CD4-positive, CD25-positive, alpha-beta regulatory T cell (primary cell): ENCODE measurements around the gene TUG1. TPM values are rescaled to one million over a fixed set of nuclear protein-coding genes. Genes with fewer than 3 reads are reported as not detected.

Experiments
- ATAC-seq, 2 donors: fragments of 150-1000 bp; cut with Tn5 transposase; one replicate each; pipeline ENCODE4 v1.10.0; 2021; ENCODE audit warnings: low read depth in 2 of 2, moderate number of reproducible peaks in 2 of 2, moderate library complexity in 1 of 2
- DNase-seq, 3 donors: peaks; one replicate each; pipeline versions ENCODE4 v3.0.0 to v3.0.0-alpha.2; 2012 to 2022; ENCODE audit warnings: mixed read lengths in 1 of 3
- H3K27ac ChIP-seq: one replicate; pipeline ENCODE4 v1.7.0; 2013; ENCODE audit warnings: mild to moderate bottlenecking, low read length; ENCODE audit not compliant: insufficient read depth, poor library complexity, severe bottlenecking
- H3K27me3 ChIP-seq: one replicate; pipeline ENCODE4 v1.7.0; 2013; ENCODE audit warnings: low read length; ENCODE audit not compliant: control insufficient read depth, insufficient read depth
- H3K36me3 ChIP-seq: one replicate; pipeline ENCODE4 v1.7.0; 2013; ENCODE audit warnings: mild to moderate bottlenecking, low read length, moderate library complexity; ENCODE audit not compliant: control insufficient read depth, insufficient read depth
- H3K4me1 ChIP-seq: 2 replicates; pipeline ENCODE4 v1.7.0; 2013; ENCODE audit warnings: mild to moderate bottlenecking, low read length; ENCODE audit not compliant: insufficient read depth, control insufficient read depth, poor library complexity, severe bottlenecking
- H3K4me3 ChIP-seq: one replicate; pipeline ENCODE4 v1.7.0; 2013; ENCODE audit warnings: low read depth, mild to moderate bottlenecking, low read length, moderate library complexity
- H3K9me3 ChIP-seq, 2 experiments: 1 replicate in 1 of 2; 2 replicates in 1 of 2; pipeline ENCODE4 v1.7.0; 2013; ENCODE audit warnings: low read length in 2 of 2, mild to moderate bottlenecking in 1 of 2, moderate library complexity in 1 of 2; ENCODE audit not compliant: control insufficient read depth in 2 of 2
- H3K27ac Mint-ChIP-seq, 3 donors: one replicate each; pipeline ENCODE4 v1.8.0; 2020 to 2022; ENCODE audit warnings: mild to moderate bottlenecking in 3 of 3, mixed read lengths in 3 of 3, moderate library complexity in 2 of 3
- H3K27me3 Mint-ChIP-seq: one replicate; pipeline ENCODE4 v1.8.0; 2022; ENCODE audit warnings: mild to moderate bottlenecking, mixed read lengths
- H3K36me3 Mint-ChIP-seq: one replicate; pipeline ENCODE4 v1.8.0; 2020; ENCODE audit warnings: mixed read lengths
- H3K4me1 Mint-ChIP-seq, 4 donors: one replicate each; pipeline ENCODE4 v1.8.0; 2020 to 2022; ENCODE audit warnings: mixed read lengths in 4 of 4, mild to moderate bottlenecking in 1 of 4
- H3K4me3 Mint-ChIP-seq, 4 donors: one replicate each; pipeline ENCODE4 v1.8.0; 2020 to 2022; ENCODE audit warnings: mild to moderate bottlenecking in 4 of 4, mixed read lengths in 4 of 4, moderate library complexity in 3 of 4
- H3K9me3 Mint-ChIP-seq, 7 donors: one replicate each; pipeline ENCODE4 v1.8.0; 2020 to 2022; ENCODE audit warnings: mixed read lengths in 7 of 7, mild to moderate bottlenecking in 3 of 7, moderate library complexity in 2 of 7
- polyA plus RNA-seq, 4 donors: library from polyadenylated mRNA; unstranded; fragments of 300-500 nt; fragmentation: Illumina TruSeq; gene quantifications; one replicate each; pipeline ENCODE4 v1.2.3, GENCODE V29; 2021
- total RNA-seq: library from RNA; stranded (reverse); gene quantifications from one replicate; pipeline ENCODE4 v1.2.3, GENCODE V29; 2022

The TUG1 gene
- total and polyA plus RNA-seq, 5 donors from 2014 or later, result 18.2 to 90.9 (median 21.9) TPM

- H3K27ac Mint-ChIP-seq, result no peak overlapping the region
- H3K36me3 Mint-ChIP-seq, result no peaks in the 10 kb centered on the region
- no peak overlapping the region for H3K27ac ChIP-seq
Measured at GRCh38 chr22:31019191-31019930, 50.3 kb downstream of the TUG1 start.

GRCh38 chr22:31020334-31020733 is 51.3 kb downstream of the TUG1 start:
- Histone ChIP-seq H3K9me3 (no peaks in the 10 kb centered on the region), H3K4me1 (no peaks in the 10 kb centered on the region), H3K36me3 (no peaks in the 10 kb centered on the region), H3K4me3 (no peak overlapping the region), H3K27ac (no peak overlapping the region), H3K27me3 (no peaks in the 10 kb centered on the region)
- H3K4me3 Mint-ChIP-seq, result no peak overlapping the region
- no peaks in the 10 kb centered on the region for H3K4me1 Mint-ChIP-seq
- ATAC-seq (no peak), DNase-seq (no peak)
- peaks cover 0 to 1% (median 0%) of the 10 kb centered on the region in 7 donors for H3K9me3 Mint-ChIP-seq
- H3K27ac Mint-ChIP-seq, result peak overlapping the region in 1 of 3 donors; percentile 58
- H3K36me3 Mint-ChIP-seq, result no peaks in the 10 kb centered on the region
- peaks cover 6% of the 10 kb centered on the region for H3K27me3 Mint-ChIP-seq

More at GRCh38 chr22:31019191-31019930, 50.3 kb downstream of the TUG1 start:
- DNase-seq (no peak), ATAC-seq (no peak)
- Histone ChIP-seq H3K4me3 (no peak overlapping the region), H3K9me3 (no peaks in the 10 kb centered on the region), H3K36me3 (no peaks in the 10 kb centered on the region), H3K4me1 (no peaks in the 10 kb centered on the region), H3K27me3 (no peaks in the 10 kb centered on the region)
- Mint-ChIP-seq H3K4me3 (no peak overlapping the region), H3K4me1 (no peaks in the 10 kb centered on the region), H3K27me3 (peaks cover 5% of the 10 kb centered on the region), H3K9me3 (peaks cover 0 to 1% (median 0%) of the 10 kb centered on the region in 7 donors)

- H3K4me3 ChIP-seq, result no peak overlapping the region
- Mint-ChIP-seq H3K9me3 (no peaks in the 10 kb centered on the region), H3K27me3 (peaks cover 5% of the 10 kb centered on the region), H3K36me3 (no peaks in the 10 kb centered on the region), H3K4me1 (no peaks in the 10 kb centered on the region), H3K27ac (no peak overlapping the region), H3K4me3 (no peak overlapping the region)
- H3K9me3 ChIP-seq, result no peaks in the 10 kb centered on the region
- DNase-seq (no peak), ATAC-seq (no peak)
- no peaks in the 10 kb centered on the region for H3K36me3 ChIP-seq
- no peaks in the 10 kb centered on the region for H3K4me1 ChIP-seq
- H3K27me3 ChIP-seq, result no peaks in the 10 kb centered on the region
- H3K27ac ChIP-seq, result no peak overlapping the region
Measured at GRCh38 chr22:31022516-31022915, 53.5 kb downstream of the TUG1 start.

Other genes starting within 250 kb of the TUG1 start
- 39.0 TPM for gene MORC2, start 491 bp upstream of the TUG1 start, total RNA-seq
- gene MORC2, start 491 bp upstream of the TUG1 start, polyA plus RNA-seq, result 10 to 100 TPM in 3 of 4 donors, 1 to 10 TPM in 1; 7.6 to 21.2 (median 16.4) TPM
- gene SMTN, start 112.1 kb downstream of the TUG1 start, total RNA-seq, result 6.5 TPM
- under 1 TPM in 3 of 4 donors, not detected in 1; 0.33 to 0.78 (median 0.47) TPM for gene SMTN, start 112.1 kb downstream of the TUG1 start, polyA plus RNA-seq
- gene SELENOM, start 138.3 kb downstream of the TUG1 start, total RNA-seq, result 30.6 TPM
- gene SELENOM, start 138.3 kb downstream of the TUG1 start, polyA plus RNA-seq, result 100 to 1,000 TPM; 113 to 142 (median 133) TPM
- not detected for gene INPP5J, start 153.7 kb downstream of the TUG1 start, total RNA-seq
- under 1 TPM in 1 of 4 donors, not detected in 3; 0.47 TPM for gene INPP5J, start 153.7 kb downstream of the TUG1 start, polyA plus RNA-seq
- gene PLA2G3, start 171.2 kb downstream of the TUG1 start, total RNA-seq, result not detected
- gene PLA2G3, start 171.2 kb downstream of the TUG1 start, polyA plus RNA-seq, result not detected
- 13.8 TPM for gene RNF185, start 190.9 kb downstream of the TUG1 start, total RNA-seq
- 10 to 100 TPM; 23.6 to 34.7 (median 30.4) TPM for gene RNF185, start 190.9 kb downstream of the TUG1 start, polyA plus RNA-seq
- gene LIMK2, start 243.0 kb downstream of the TUG1 start, total RNA-seq, result 42.4 TPM
- gene LIMK2, start 243.0 kb downstream of the TUG1 start, polyA plus RNA-seq, result 10 to 100 TPM; 22.4 to 33.2 (median 24.9) TPM